ENCODE measurements around the gene MAP3K14.

Gene MAP3K14

DNA sequence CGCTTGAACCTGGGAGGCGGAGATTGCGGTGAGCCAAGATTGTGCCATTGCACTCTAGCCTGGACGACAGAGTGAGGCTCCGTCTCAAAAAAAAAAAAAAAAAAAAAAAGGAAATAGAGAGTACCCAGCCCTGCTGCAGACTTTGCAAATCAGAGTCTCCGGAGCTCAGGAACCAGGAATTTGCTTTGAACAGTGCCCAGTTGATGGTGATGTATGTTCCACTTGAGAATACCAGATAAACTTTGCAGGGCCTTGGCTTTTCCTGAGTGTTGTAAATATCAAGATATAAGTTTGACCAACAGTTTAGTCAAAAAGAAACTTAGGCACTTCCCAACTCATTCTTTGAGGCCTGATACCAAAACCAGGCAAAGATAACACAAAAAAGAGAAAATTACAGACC is 30.6 kb upstream of the MAP3K14 start:
- TF ChIP-seq RAD21 (IDR thresholded peaks at IDR 0.05; ENCODE audit: low read depth): no peak
- TF ChIP-seq, protein P1, sequence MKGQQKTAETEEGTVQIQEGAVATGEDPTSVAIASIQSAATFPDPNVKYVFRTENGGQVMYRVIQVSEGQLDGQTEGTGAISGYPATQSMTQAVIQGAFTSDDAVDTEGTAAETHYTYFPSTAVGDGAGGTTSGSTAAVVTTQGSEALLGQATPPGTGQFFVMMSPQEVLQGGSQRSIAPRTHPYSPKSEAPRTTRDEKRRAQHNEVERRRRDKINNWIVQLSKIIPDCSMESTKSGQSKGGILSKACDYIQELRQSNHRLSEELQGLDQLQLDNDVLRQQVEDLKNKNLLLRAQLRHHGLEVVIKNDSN (IDR thresholded peaks at IDR 0.05): no peak
- TF ChIP-seq, protein P2, sequence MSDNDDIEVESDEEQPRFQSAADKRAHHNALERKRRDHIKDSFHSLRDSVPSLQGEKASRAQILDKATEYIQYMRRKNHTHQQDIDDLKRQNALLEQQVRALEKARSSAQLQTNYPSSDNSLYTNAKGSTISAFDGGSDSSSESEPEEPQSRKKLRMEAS (IDR thresholded peaks at IDR 0.05): no peak
- TF ChIP-seq REST (IDR thresholded peaks at IDR 0.05; ENCODE audit: low read depth): no peak
- TF ChIP-seq TCF12 (IDR thresholded peaks at IDR 0.05; ENCODE audit: low read depth): no peak
- TF ChIP-seq YY1 (IDR thresholded peaks at IDR 0.05; ENCODE audit: low read depth): no peak
- TF ChIP-seq FOXM1 (IDR thresholded peaks at IDR 0.05; ENCODE audit: borderline replicate concordance, low read depth): no peak
- TF ChIP-seq CREB1 (IDR thresholded peaks at IDR 0.05; ENCODE audit: low read depth): no peak
- no peak for TF ChIP-seq NFIC (IDR thresholded peaks at IDR 0.05)

DNA sequence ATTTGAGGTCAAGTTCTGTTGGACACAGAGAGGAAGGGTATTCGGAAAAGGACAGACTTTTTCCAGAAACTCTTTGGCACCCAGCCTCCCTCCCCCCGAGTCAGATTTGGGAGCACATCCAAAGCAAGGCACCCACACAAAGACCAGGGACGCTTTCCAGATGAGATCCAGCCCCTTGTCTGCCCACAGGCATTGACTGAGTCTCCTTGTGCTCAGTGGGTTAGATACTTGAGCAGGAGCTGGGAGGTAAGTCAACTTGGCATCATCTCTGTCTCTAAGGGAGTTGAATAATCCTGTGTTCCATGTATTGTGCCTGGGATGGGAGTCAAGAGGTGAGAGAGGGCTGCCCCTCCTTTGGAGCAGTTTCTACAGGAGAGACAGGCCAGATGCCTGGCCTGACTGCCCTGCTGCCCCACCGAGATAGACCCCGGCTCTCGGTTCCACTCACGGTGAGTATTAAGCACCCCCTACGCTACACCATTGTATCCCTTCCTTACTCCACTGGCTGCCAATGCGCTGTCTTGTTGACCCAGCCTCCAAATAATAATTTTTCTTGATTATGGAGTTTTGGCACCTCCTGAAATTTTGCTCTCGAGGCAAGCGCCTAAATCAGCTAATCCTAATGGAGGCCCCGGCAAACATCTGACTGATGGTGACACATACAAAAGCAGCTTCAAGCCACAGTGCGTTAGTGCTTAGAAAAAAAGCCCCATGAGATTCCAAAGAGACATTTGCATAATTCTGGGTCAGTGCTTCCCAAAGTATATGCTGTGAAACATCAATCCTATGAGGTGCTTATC is 29.6 kb upstream of the MAP3K14 start:
- no peak for TF ChIP-seq TCF12 (IDR thresholded peaks at IDR 0.05; ENCODE audit: low read depth)
- no peak for TF ChIP-seq YY1 (IDR thresholded peaks at IDR 0.05; ENCODE audit: low read depth)
- no peak for TF ChIP-seq RAD21 (IDR thresholded peaks at IDR 0.05; ENCODE audit: low read depth)
- TF ChIP-seq TAF1 (IDR thresholded peaks at IDR 0.05; ENCODE audit: low read depth): no peak
- TF ChIP-seq REST (IDR thresholded peaks at IDR 0.05; ENCODE audit: low read depth): no peak
- TF ChIP-seq EGR1 (IDR thresholded peaks at IDR 0.05): no peak
- TF ChIP-seq CREB1 (IDR thresholded peaks at IDR 0.05; ENCODE audit: low read depth): no peak
- TF ChIP-seq EP300 (IDR thresholded peaks at IDR 0.05; ENCODE audit: borderline replicate concordance): no peak
- no peak for TF ChIP-seq ZBTB7A (IDR thresholded peaks at IDR 0.05; ENCODE audit: low read depth)
- TF ChIP-seq, protein P1 (IDR thresholded peaks at IDR 0.05): no peak
- TF ChIP-seq FOXM1 (IDR thresholded peaks at IDR 0.05; ENCODE audit: borderline replicate concordance, low read depth): no peak
- no peak for TF ChIP-seq TEAD4 (IDR thresholded peaks at IDR 0.05)
- no peak for TF ChIP-seq CEBPB (IDR thresholded peaks at IDR 0.05)
- no peak for TF ChIP-seq NFIC (IDR thresholded peaks at IDR 0.05)
- TF ChIP-seq, protein P2 (IDR thresholded peaks at IDR 0.05): no peak

DNA sequence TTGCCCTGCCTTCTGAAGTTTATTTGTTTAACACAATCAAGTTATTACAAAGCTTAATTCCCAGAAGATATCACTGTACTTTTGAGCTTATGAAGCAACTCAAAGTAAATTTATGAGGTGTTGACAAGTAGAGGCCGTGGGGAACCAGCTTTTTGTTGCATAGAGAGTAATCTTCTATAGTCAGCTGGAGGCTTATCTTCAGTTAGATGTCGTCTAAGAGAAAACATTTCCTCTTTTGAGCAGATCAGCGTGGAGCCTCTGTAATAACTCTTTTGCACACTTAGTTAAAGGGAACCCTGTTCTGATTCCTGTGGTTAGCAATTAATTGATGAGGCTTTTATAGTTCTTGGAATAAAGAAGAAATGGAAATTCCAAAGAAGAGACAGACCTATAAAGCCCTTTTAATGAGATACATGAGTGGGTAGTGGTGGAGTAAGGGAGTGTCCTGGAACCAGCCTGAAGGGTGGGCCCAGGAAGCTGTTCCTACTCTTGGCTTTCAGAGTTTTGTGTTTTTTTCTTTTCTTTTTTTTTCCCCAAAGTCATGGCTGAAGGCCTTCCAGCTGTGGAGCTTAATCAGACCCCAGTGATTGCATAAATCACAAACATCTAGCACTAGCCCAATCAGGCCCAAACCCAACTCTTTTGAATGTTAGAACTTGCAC is 28.9 kb upstream of the MAP3K14 start:
- TF ChIP-seq REST (IDR thresholded peaks at IDR 0.05; ENCODE audit: low read depth) (no peak), TCF12 (IDR thresholded peaks at IDR 0.05; ENCODE audit: low read depth) (no peak), TEAD4 (IDR thresholded peaks at IDR 0.05) (no peak), NFIC (IDR thresholded peaks at IDR 0.05) (no peak), CREB1 (IDR thresholded peaks at IDR 0.05; ENCODE audit: low read depth) (no peak), FOXM1 (IDR thresholded peaks at IDR 0.05; ENCODE audit: borderline replicate concordance, low read depth) (no peak), EP300 (IDR thresholded peaks at IDR 0.05; ENCODE audit: borderline replicate concordance) (no peak), EGR1 (IDR thresholded peaks at IDR 0.05) (no peak), CEBPB (IDR thresholded peaks at IDR 0.05) (no peak), ZBTB7A (IDR thresholded peaks at IDR 0.05; ENCODE audit: low read depth) (no peak), YY1 (IDR thresholded peaks at IDR 0.05; ENCODE audit: low read depth) (no peak), RAD21 (IDR thresholded peaks at IDR 0.05; ENCODE audit: low read depth) (no peak), TAF1 (IDR thresholded peaks at IDR 0.05; ENCODE audit: low read depth) (no peak)
- TF ChIP-seq, protein P1 (IDR thresholded peaks at IDR 0.05): no peak
- TF ChIP-seq, protein P2 (IDR thresholded peaks at IDR 0.05): no peak

Data from Ishikawa (cell line).